Adrenal gland (tissue), 5 donors: Measurements from ENCODE around the gene PHKB.

Experiments used
- POLR2A ChIP-seq, 2 donors: fragments of 450-650 bp; IDR thresholded peaks; one replicate each; pipeline ENCODE4 v1.6.1; 2017; ENCODE audit warnings: antibody characterized with exemption in 2 of 2, mild to moderate bottlenecking in 2 of 2, moderate library complexity in 1 of 2
- TF ChIP-seq, protein P1 (sequence below), 6 experiments: fragments of 450-650 bp in 4 of 6; fragments of 200-600 bp in 2 of 6; sonication (generic) in 1 of 6; IDR thresholded peaks; 1 replicate in 5 of 6; 2 replicates in 1 of 6; pipeline versions ENCODE4 v1.5.1 to v1.8.0; 2016 to 2021; ENCODE audit warnings: antibody characterized with exemption in 6 of 6, mild to moderate bottlenecking in 2 of 6, moderate library complexity in 1 of 6
- donor health status: DM: no; HTN: no; CAD: no.

DNA sequence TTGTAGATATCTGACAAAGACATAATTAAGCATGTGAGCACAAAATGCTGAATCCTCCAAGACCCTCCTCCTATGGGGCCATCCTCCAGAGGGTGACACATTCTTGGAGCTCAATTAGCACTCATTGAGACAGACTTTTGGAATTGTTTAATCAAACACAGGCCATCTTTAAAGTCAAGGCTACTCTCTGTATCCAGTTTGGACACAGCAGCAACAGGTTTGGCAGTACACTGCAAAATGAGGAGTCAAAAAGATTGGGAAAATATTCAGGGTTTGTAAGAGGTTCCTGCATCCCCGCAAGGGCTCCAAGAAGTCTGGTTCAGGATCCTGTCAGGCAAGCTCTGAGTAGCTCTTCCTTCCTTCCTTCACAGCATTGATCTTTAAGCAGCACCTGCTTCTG lies 1.5 kb upstream of the PHKB start:
- TF ChIP-seq, protein P1, sequence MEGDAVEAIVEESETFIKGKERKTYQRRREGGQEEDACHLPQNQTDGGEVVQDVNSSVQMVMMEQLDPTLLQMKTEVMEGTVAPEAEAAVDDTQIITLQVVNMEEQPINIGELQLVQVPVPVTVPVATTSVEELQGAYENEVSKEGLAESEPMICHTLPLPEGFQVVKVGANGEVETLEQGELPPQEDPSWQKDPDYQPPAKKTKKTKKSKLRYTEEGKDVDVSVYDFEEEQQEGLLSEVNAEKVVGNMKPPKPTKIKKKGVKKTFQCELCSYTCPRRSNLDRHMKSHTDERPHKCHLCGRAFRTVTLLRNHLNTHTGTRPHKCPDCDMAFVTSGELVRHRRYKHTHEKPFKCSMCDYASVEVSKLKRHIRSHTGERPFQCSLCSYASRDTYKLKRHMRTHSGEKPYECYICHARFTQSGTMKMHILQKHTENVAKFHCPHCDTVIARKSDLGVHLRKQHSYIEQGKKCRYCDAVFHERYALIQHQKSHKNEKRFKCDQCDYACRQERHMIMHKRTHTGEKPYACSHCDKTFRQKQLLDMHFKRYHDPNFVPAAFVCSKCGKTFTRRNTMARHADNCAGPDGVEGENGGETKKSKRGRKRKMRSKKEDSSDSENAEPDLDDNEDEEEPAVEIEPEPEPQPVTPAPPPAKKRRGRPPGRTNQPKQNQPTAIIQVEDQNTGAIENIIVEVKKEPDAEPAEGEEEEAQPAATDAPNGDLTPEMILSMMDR (IDR thresholded peaks at IDR 0.05): no peak
- no peak for TF ChIP-seq POLR2A (IDR thresholded peaks at IDR 0.05)
